ENCODE data around the gene RIN3.

- TF ChIP-seq EZH2 (IDR thresholded peaks at IDR 0.05; ENCODE audit: insufficient read depth, low read length), result no peak
- TF ChIP-seq CTCF (IDR thresholded peaks at IDR 0.05; ENCODE audit: insufficient read depth, low read depth, low read length), result no peak
These were observed 221.8 kb downstream of the RIN3 start for GRCh38 chr14:92735344-92735743.

All from astrocyte (in vitro differentiated cells and primary cell).